ENCODE measurements around the gene GRM8. TPM values are rescaled to one million over a fixed set of nuclear protein-coding genes. Genes with fewer than 3 reads are reported as not detected.

The GRM8 gene
- total RNA-seq, 1 donor from 2014 or later = 0.51 TPM

GRCh38 chr7:126776498-126776897, 476.2 kb downstream of the GRM8 start:
- H3K9me3 Mint-ChIP-seq (ENCODE audit: unreplicated experiment) = no peaks in the 10 kb centered on the region
- H3K36me3 Mint-ChIP-seq (ENCODE audit: unreplicated experiment) = no peaks in the 10 kb centered on the region
- no peaks in the 10 kb centered on the region for H3K4me1 Mint-ChIP-seq (ENCODE audit: unreplicated experiment)
- no peak for TF ChIP-seq CTCF (IDR thresholded peaks at IDR 0.05)
- no peak overlapping the region for H3K27ac Mint-ChIP-seq (ENCODE audit: unreplicated experiment)
- no peak overlapping the region for H3K4me3 Mint-ChIP-seq (ENCODE audit: unreplicated experiment)
- H3K27me3 Mint-ChIP-seq (ENCODE audit: unreplicated experiment) = peaks cover 3% of the 10 kb centered on the region
- no peak for DNase-seq (ENCODE audit: extremely low spot score, unreplicated experiment)

DNA sequence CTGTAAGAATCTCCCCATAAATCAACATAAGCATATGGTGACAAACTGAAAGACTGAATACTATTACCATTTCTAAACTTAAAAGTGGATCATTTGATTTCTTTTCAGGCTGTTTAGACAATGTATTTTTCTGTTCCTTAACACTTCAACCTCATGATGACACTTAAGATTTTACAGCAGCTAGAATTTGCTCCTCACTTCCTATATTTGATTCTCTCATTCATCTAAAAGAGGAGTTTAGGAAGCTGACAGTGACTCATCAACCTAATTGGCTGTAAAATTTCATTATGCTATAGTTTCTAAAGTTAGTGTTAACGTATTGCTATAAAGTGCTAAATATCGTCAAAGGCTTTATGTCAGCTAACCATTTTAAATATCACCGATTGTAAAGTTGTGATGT, 478.7 kb downstream of the GRM8 start:
- DNase-seq (ENCODE audit: extremely low spot score, unreplicated experiment) = no peak
- peaks cover 2% of the 10 kb centered on the region for H3K4me1 Mint-ChIP-seq (ENCODE audit: unreplicated experiment)
- no peak overlapping the region for H3K4me3 Mint-ChIP-seq (ENCODE audit: unreplicated experiment)
- no peaks in the 10 kb centered on the region for H3K36me3 Mint-ChIP-seq (ENCODE audit: unreplicated experiment)
- peaks cover 3% of the 10 kb centered on the region for H3K27me3 Mint-ChIP-seq (ENCODE audit: unreplicated experiment)
- no peak for TF ChIP-seq CTCF (IDR thresholded peaks at IDR 0.05)
- H3K9me3 Mint-ChIP-seq (ENCODE audit: unreplicated experiment) = no peaks in the 10 kb centered on the region
- no peak overlapping the region for H3K27ac Mint-ChIP-seq (ENCODE audit: unreplicated experiment)

DNA sequence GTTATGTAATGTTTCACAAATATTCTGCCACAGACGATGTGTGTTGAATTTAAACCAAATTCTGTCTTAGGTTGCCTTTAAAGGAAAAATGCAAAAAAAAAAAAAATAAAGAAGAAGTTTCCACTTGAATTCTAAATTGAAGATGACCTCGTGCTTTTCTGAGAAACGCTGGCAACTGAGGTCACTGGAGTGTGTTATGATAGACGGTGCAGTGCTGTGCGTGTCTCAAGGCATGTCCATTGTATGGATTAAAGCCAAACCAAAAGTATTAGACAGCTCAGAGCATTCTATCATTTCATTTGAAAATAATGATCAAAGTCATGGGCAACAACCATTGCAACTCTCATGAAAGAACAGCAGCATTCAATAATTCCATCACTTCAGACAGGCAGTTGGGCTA, 483.9 kb downstream of the GRM8 start:
- Mint-ChIP-seq H3K9me3 (ENCODE audit: unreplicated experiment) (no peaks in the 10 kb centered on the region), H3K36me3 (ENCODE audit: unreplicated experiment) (no peaks in the 10 kb centered on the region), H3K4me1 (ENCODE audit: unreplicated experiment) (peaks cover 4% of the 10 kb centered on the region), H3K4me3 (ENCODE audit: unreplicated experiment) (no peak overlapping the region), H3K27ac (ENCODE audit: unreplicated experiment) (peak overlapping the region; percentile 6), H3K27me3 (ENCODE audit: unreplicated experiment) (peaks cover 8% of the 10 kb centered on the region)
- TF ChIP-seq CTCF (IDR thresholded peaks at IDR 0.05) = no peak
- DNase-seq (ENCODE audit: extremely low spot score, unreplicated experiment) = no peak

DNA sequence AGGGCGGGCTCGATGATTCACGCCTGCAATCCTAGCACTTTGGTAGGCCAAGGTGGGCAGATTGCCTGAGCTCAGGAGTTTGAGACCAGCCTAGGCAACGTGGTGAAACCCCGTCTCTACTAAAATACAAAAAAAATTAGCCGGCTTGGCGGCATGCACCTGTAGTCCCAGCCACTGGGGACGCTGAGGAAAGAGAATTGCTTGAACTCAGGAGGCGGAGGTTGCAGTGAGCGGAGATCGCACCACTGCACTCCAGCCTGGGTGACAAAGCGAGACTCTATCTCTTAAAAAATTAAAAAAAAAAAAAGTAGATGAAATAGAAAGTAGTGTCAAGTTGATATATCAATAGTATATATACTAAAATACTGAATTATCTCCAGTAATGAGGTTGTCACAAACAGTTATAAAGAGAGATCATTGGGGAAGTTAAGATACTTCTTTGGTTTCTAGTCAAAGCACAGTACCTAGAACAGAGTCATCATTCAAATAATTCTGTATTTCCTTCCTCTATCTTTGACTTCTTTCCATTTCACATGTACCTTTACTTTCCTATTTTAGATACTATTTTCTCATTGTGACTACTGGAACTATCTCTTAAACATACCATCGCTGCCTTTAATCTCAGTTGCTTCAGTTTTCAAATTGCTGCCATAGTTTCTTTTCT, 491.7 kb downstream of the GRM8 start:
- no peaks in the 10 kb centered on the region for H3K4me1 Mint-ChIP-seq (ENCODE audit: unreplicated experiment)
- no peaks in the 10 kb centered on the region for H3K36me3 Mint-ChIP-seq (ENCODE audit: unreplicated experiment)
- no peaks in the 10 kb centered on the region for H3K9me3 Mint-ChIP-seq (ENCODE audit: unreplicated experiment)
- no peak for DNase-seq (ENCODE audit: extremely low spot score, unreplicated experiment)
- peaks cover 14% of the 10 kb centered on the region for H3K27me3 Mint-ChIP-seq (ENCODE audit: unreplicated experiment)
- H3K4me3 Mint-ChIP-seq (ENCODE audit: unreplicated experiment) = no peak overlapping the region
- no peak overlapping the region for H3K27ac Mint-ChIP-seq (ENCODE audit: unreplicated experiment)
- TF ChIP-seq CTCF (IDR thresholded peaks at IDR 0.05) = no peak

DNA sequence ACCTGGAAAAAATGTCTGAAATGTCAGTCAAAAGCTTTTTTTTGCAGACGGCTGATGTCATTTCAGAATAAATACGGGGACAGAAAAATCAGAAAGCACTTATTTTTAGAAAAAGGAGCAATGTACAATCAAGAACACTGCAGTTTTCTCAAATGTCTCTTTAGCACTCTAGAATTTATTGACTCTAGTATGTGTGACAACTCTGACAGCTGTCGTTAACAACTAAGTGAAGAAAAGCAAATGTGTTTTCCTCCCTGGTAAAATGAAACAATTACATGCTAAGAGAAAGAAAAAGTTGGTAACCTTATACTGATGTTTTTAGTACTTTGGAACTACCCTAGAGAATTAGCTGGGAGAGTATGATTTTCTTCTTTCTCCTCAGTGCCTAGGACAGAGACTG, 497.4 kb downstream of the GRM8 start:
- Mint-ChIP-seq H3K4me1 (ENCODE audit: unreplicated experiment) (no peaks in the 10 kb centered on the region), H3K36me3 (ENCODE audit: unreplicated experiment) (no peaks in the 10 kb centered on the region), H3K27me3 (ENCODE audit: unreplicated experiment) (peaks cover 9% of the 10 kb centered on the region), H3K4me3 (ENCODE audit: unreplicated experiment) (no peak overlapping the region), H3K9me3 (ENCODE audit: unreplicated experiment) (no peaks in the 10 kb centered on the region), H3K27ac (ENCODE audit: unreplicated experiment) (no peak overlapping the region)
- no peak for DNase-seq (ENCODE audit: extremely low spot score, unreplicated experiment)
- no peak for TF ChIP-seq CTCF (IDR thresholded peaks at IDR 0.05)
